Activated naive CD8-positive, alpha-beta T cell (primary cell): Measurements from ENCODE around the gene PPY.
A peak's percentile ranks its signal among the peaks of the same experiment; 100 is the strongest.

ENCODE experiments used
- H3K27ac Mint-ChIP-seq: one replicate; pipeline ENCODE4 v1.8.0; 2021; ENCODE audit warnings: mixed read lengths
- H3K27me3 Mint-ChIP-seq: one replicate; pipeline ENCODE4 v1.8.0; 2021; ENCODE audit warnings: mixed read lengths
- H3K36me3 Mint-ChIP-seq: one replicate; pipeline ENCODE4 v1.8.0; 2021; ENCODE audit warnings: mixed read lengths
- H3K4me1 Mint-ChIP-seq: one replicate; pipeline ENCODE4 v1.8.0; 2021; ENCODE audit warnings: low read depth, mixed read lengths
- H3K4me3 Mint-ChIP-seq: one replicate; pipeline ENCODE4 v1.8.0; 2021; ENCODE audit warnings: mild to moderate bottlenecking, mixed read lengths
- H3K9me3 Mint-ChIP-seq: one replicate; pipeline ENCODE4 v1.8.0; 2021; ENCODE audit warnings: low read depth, mixed read lengths

PPY gene

DNA sequence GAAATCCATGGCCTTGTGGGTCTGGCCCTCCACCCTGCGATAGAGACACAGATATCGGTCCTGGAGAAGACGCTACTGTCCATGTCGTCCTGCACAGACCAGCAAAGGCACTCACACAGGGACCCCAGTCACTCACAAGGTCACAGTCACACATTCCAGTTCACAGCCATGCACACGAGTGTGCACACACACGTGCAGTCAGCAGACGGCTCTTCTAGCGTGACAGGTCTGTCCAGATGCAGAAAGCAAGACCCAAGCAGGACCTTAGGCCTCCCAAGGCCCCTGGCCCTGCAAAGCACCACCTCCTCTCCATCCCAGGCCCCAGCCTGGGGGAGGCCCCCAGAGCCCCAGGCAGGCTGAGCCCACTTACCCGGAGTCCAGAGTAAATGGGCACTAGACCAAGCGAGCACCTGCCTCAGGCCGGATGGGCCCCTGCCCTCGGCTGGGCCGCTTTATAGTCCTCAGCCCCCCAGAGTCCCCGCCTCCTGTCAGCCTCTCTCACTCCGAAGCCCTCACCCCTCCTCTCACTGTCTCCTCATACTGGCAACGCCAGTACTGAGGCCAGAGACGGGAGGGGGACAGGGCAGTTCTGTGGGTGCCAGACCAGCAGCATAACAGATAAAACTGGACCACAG lies at the start of gene PPY:
TSS of gene PPY (minus strand) at position 426 of the 635 bp plus-strand sequence. CDS start 822 bp downstream, outside the sequence.
- Mint-ChIP-seq H3K4me3 (no peak within 1 kb of the TSS), H3K27ac (no peak within 1 kb of the TSS), H3K9me3 (no peaks in the 10 kb centered on the region), H3K27me3 (no peaks in the 10 kb centered on the region), H3K36me3 (no peaks in the 10 kb centered on the region), H3K4me1 (peaks cover 18% of the 10 kb centered on the region)

- Mint-ChIP-seq H3K4me3 (no peak overlapping the region), H3K4me1 (peaks cover 3% of the 10 kb centered on the region), H3K9me3 (no peaks in the 10 kb centered on the region), H3K36me3 (no peaks in the 10 kb centered on the region), H3K27ac (no peak overlapping the region), H3K27me3 (peaks cover 7% of the 10 kb centered on the region)
Measured at GRCh38 chr17:43988301-43988700, 46.0 kb upstream of the PPY start.

DNA sequence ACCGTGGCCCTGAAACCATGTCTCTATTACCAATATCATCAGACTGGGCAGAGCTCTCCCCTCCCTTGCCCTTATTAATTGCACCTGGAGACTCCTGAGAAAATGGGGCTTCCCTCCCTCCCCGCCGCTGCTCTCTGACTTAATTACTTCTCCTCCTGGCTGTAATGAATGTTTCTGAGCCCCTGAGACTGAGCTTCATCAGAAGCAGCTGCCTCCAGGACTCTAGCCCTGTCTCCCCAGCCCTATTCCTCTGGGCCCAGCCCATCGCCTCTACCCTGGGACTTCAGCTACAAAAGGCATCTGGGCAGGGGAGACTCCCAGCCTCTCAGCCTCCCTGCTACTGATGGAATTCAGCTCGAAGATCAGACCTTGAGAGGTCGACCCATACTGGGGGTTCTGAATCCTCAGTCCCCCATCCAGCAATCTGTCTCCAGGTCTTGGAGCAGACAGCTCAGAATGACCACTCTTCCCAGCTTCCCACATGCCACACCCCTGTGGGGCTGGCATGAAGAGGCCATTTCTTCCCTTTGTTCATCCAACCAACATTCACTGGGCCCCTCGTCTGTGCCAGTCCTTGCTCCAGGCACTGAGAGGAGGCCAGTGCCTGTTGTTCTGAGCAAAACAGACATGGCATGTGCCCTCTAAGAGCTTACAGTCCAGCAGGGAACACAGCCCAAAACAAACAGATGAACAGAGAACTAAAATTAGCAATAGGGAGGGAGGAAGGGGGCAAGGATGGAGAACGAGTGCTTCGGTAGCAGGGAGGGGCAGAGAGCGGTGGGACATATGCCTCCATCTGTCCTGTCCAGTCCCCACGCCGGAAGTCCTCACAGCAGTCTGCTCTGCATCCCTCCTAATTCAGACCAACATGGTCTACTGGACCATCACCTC lies 45.1 kb upstream of the PPY start:
- peaks cover 10% of the 10 kb centered on the region for H3K27me3 Mint-ChIP-seq
- no peaks in the 10 kb centered on the region for H3K36me3 Mint-ChIP-seq
- no peaks in the 10 kb centered on the region for H3K9me3 Mint-ChIP-seq
- H3K27ac Mint-ChIP-seq = no peak overlapping the region
- no peak overlapping the region for H3K4me3 Mint-ChIP-seq
- H3K4me1 Mint-ChIP-seq = peaks cover 3% of the 10 kb centered on the region

- Mint-ChIP-seq H3K4me1 (peaks cover 3% of the 10 kb centered on the region), H3K4me3 (no peak overlapping the region)
Measured at GRCh38 chr17:43986225-43986981, 44.1 kb upstream of the PPY start.

GRCh38 chr17:43984521-43984920 lies 42.2 kb upstream of the PPY start:
- Mint-ChIP-seq H3K27ac (no peak overlapping the region), H3K9me3 (no peaks in the 10 kb centered on the region), H3K27me3 (peaks cover 17% of the 10 kb centered on the region), H3K4me3 (peak overlapping the region; percentile 42), H3K4me1 (peaks cover 3% of the 10 kb centered on the region), H3K36me3 (no peaks in the 10 kb centered on the region)

More at GRCh38 chr17:43986225-43986981, 44.1 kb upstream of the PPY start:
- no peak overlapping the region for H3K27ac Mint-ChIP-seq
- peaks cover 17% of the 10 kb centered on the region for H3K27me3 Mint-ChIP-seq
- H3K36me3 Mint-ChIP-seq = no peaks in the 10 kb centered on the region
- H3K9me3 Mint-ChIP-seq = no peaks in the 10 kb centered on the region

DNA sequence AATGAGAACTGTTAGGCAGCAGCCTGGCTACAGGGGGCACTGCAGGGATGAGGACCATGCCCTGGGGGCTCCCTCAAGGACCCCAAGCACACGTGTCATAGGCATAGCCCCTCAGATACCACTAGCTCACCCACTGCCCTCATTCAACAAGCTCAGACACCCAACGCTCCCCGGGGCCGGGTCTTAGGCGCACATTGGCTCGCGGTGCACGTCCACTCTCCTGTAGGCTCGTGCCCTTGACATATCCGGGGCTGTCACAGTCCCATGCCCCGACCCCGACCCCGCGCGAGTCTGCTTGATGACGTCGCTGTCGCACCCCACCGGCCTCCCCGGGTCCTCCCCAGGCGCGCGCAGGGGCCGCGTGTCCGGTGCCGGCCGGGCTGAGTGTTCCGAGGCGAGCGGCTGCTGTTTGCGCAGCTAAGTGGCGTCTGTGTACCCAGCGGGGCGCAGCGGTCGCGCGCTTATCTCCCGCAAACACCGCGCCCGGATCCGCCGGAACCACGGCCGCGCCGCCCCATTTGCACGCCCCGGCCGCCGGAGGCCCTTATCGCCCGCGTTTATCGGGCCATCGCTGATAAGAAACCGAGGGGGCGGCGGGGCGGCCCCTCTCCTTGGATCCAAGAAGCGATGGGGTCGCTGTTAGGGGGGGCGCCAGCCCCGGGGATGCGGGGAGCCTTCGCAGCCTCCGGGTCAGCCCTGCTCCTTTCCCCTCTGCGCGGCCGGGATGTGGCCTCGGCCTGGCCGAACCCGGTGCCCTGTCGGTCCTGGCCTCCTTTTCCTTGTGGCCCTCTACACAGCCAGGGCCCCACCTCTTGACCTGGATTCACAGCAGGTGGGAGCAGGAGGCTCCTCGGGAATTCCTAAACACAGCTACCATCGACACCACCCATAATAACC lies 41.5 kb upstream of the PPY start:
- no peak overlapping the region for H3K27ac Mint-ChIP-seq
- H3K9me3 Mint-ChIP-seq = no peaks in the 10 kb centered on the region
- H3K4me1 Mint-ChIP-seq = peaks cover 3% of the 10 kb centered on the region
- peak overlapping the region; percentile 66 for H3K4me3 Mint-ChIP-seq
- peaks cover 17% of the 10 kb centered on the region for H3K27me3 Mint-ChIP-seq
- no peaks in the 10 kb centered on the region for H3K36me3 Mint-ChIP-seq

DNA sequence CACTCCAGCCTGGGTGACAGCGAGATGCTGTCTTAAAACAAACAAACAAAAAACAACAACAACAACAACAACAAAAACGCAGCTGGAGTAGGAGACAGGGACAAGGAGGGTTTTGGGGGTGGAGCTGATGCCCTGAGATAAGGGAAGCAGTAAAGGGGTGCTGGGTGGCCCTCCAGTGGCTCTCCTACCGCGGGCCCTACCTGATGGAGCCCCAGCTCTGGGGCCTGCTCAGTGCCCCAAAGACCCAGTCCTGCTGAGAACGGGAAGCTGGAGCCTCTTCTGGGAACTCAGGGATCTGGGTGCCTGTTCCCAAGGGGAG lies 40.9 kb upstream of the PPY start:
- Mint-ChIP-seq H3K9me3 (no peaks in the 10 kb centered on the region), H3K4me3 (peak overlapping the region; percentile 66), H3K27me3 (peaks cover 19% of the 10 kb centered on the region), H3K36me3 (no peaks in the 10 kb centered on the region), H3K4me1 (peaks cover 3% of the 10 kb centered on the region), H3K27ac (no peak overlapping the region)

DNA sequence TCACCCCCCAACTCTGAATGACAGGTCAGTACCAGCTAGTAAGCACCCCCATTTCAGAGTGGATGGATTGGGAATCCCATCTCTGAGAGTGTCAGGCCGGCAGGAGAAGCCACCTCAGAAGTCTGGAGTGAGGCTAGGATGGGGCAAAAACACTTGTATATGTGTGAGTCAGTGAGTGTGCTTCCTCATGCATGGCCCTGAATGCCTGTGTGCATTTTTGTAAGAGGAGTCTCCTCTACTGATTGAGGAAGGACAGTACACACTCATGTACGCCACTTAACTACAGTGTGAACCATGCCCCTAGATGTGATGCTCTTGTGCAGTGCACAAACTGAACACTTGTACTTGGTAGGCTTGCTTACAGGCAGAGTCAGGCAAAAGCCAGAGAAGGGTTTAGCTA lies 39.9 kb upstream of the PPY start:
- H3K36me3 Mint-ChIP-seq = no peaks in the 10 kb centered on the region
- peaks cover 18% of the 10 kb centered on the region for H3K27me3 Mint-ChIP-seq
- H3K4me1 Mint-ChIP-seq = peaks cover 3% of the 10 kb centered on the region
- no peak overlapping the region for H3K4me3 Mint-ChIP-seq
- no peak overlapping the region for H3K27ac Mint-ChIP-seq
- no peaks in the 10 kb centered on the region for H3K9me3 Mint-ChIP-seq

- no peaks in the 10 kb centered on the region for H3K36me3 Mint-ChIP-seq
- H3K4me1 Mint-ChIP-seq = no peaks in the 10 kb centered on the region
- H3K27ac Mint-ChIP-seq = no peak overlapping the region
- H3K9me3 Mint-ChIP-seq = no peaks in the 10 kb centered on the region
- peaks cover 15% of the 10 kb centered on the region for H3K27me3 Mint-ChIP-seq
- no peak overlapping the region for H3K4me3 Mint-ChIP-seq
Measured at GRCh38 chr17:43979671-43980070, 37.4 kb upstream of the PPY start.

DNA sequence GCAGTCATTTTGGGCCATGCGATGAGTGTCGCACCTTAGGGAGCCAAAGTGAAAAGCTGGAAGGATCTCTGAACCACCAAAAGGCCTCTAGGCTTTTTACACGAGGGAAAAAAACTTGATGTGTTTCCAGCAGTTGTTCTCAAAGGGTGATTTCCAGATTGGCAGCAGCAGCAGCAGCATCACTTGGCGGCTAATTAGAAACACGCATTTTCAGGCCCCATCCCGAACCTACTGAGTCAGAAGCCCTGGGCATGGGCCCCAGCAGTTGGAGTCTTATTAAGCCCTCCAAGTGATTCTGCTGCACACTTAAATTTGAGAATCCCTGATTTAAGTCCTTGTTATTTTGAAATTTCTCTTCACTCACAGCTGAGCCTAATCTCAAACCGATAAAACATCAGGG lies 36.7 kb upstream of the PPY start:
- Mint-ChIP-seq H3K27me3 (peaks cover 15% of the 10 kb centered on the region), H3K4me1 (no peaks in the 10 kb centered on the region), H3K9me3 (no peaks in the 10 kb centered on the region), H3K36me3 (no peaks in the 10 kb centered on the region), H3K27ac (no peak overlapping the region), H3K4me3 (no peak overlapping the region)

DNA sequence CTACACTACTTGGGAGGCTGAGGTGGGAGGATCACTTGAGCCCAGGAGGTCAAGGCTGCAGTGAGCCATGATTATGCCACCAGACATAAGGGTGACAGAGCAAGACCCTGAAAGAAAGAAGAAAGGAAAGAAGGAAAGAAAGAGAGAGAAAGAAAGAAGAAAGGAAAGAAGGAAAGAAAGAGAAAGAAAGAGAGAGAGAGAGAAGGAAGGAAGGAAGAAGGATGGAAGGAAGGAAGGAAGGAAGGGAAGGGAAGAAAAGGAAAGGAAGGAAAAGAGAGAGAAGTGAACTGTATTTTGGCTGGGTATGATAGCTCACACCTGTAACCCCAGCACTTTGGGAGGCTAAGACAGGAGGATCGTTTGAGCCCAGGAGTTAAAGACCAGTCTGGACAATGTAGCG lies 35.8 kb upstream of the PPY start:
- no peaks in the 10 kb centered on the region for H3K4me1 Mint-ChIP-seq
- no peaks in the 10 kb centered on the region for H3K9me3 Mint-ChIP-seq
- no peak overlapping the region for H3K4me3 Mint-ChIP-seq
- peaks cover 13% of the 10 kb centered on the region for H3K27me3 Mint-ChIP-seq
- H3K27ac Mint-ChIP-seq = no peak overlapping the region
- H3K36me3 Mint-ChIP-seq = no peaks in the 10 kb centered on the region

DNA sequence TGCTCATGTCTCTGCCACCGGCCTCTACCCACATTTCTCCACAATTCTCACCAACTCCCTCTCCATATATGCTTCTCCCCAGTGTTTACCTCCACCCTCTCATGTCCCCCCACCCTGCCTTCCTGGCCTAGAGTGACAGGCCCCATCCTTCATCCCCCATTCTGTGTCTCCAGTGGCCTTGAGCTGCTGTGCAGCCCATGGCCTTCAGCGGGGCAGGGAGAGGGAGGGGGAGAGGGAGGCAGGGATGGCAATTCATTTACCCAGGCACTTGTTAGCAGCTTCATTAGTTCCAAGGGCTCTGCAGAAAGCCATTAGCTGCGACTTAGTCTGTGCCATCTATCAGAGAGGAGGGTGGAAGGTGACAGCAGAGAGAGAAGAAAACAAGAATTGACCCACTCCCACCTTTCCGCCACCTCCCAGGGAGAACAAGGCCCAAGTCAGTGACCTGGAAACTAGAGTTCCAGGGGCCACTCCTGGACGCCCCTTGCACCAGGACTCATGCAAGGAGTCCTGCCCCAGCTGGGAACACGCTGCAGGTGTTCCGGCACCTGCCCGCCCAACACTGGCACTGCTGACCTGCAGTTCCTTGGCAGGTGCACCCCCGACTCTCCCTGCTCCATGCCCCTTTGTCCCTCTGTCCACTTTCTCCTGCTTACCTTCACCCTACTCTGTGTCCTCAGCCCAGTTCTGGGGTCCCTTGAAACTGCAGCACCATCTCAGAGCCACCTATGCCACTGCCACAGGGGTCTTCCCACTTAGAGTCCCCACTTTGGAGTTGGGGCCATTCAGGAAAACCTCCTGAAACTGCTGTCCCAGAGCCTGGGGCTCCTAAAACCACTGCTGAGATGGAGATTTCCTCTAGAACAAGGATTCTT lies 34.9 kb upstream of the PPY start:
- Mint-ChIP-seq H3K36me3 (no peaks in the 10 kb centered on the region), H3K27ac (no peak overlapping the region), H3K9me3 (no peaks in the 10 kb centered on the region), H3K4me3 (no peak overlapping the region), H3K27me3 (peaks cover 9% of the 10 kb centered on the region), H3K4me1 (no peaks in the 10 kb centered on the region)

- Mint-ChIP-seq H3K27me3 (peaks cover 3% of the 10 kb centered on the region), H3K4me3 (no peak overlapping the region), H3K9me3 (no peaks in the 10 kb centered on the region), H3K27ac (no peak overlapping the region), H3K36me3 (no peaks in the 10 kb centered on the region), H3K4me1 (peaks cover 5% of the 10 kb centered on the region)
Measured at GRCh38 chr17:43975898-43976297, 33.6 kb upstream of the PPY start.
